HUDEP-2 (cell line): ENCODE data around the gene XYLT1.
A peak's percentile ranks its signal among the peaks of the same experiment; 100 is the strongest.

Experiments
- DNase-seq, 76 experiments: peaks; one replicate each; lab custom pipeline; 2025; ENCODE audit not compliant: unreplicated experiment in 76 of 76; lab: John Stamatoyannopoulos, UW

XYLT1 gene

GRCh38 chr16:17404941-17405689 lies 65.6 kb downstream of the XYLT1 start:
- DNase-seq: no peak

- no peak for DNase-seq
These were observed 66.8 kb downstream of the XYLT1 start for GRCh38 chr16:17403859-17404545.

- no peak for DNase-seq
These were observed 67.5 kb downstream of the XYLT1 start for GRCh38 chr16:17403156-17403809.

- DNase-seq: peak in 12 of 76 experiments; percentile 2 to 58 (median 24)
These were observed 73.3 kb downstream of the XYLT1 start for GRCh38 chr16:17397499-17397891.

- DNase-seq: peak in 7 of 76 experiments; percentile 3 to 15 (median 6)
These were observed 73.8 kb downstream of the XYLT1 start for GRCh38 chr16:17396762-17397498.

GRCh38 chr16:17395849-17396480 lies 74.8 kb downstream of the XYLT1 start:
- DNase-seq: no peak

GRCh38 chr16:17392857-17393692 lies 77.7 kb downstream of the XYLT1 start:
- DNase-seq: no peak

- no peak for DNase-seq
These were observed 78.5 kb downstream of the XYLT1 start for GRCh38 chr16:17392127-17392856.

GRCh38 chr16:17391715-17392114 lies 79.0 kb downstream of the XYLT1 start:
- DNase-seq: no peak

- DNase-seq: no peak
These were observed 81.4 kb downstream of the XYLT1 start for GRCh38 chr16:17389384-17389783.

GRCh38 chr16:17387256-17387655 lies 83.5 kb downstream of the XYLT1 start:
- no peak for DNase-seq

GRCh38 chr16:17386229-17386628 lies 84.5 kb downstream of the XYLT1 start:
- no peak for DNase-seq

GRCh38 chr16:17384471-17384870 lies 86.3 kb downstream of the XYLT1 start:
- no peak for DNase-seq

GRCh38 chr16:17382949-17383863 lies 87.6 kb downstream of the XYLT1 start:
- DNase-seq: no peak

- DNase-seq: peak in 12 of 76 experiments; percentile 1 to 28 (median 5)
These were observed 88.2 kb downstream of the XYLT1 start for GRCh38 chr16:17382514-17382913.

GRCh38 chr16:17381784-17382183 lies 89.0 kb downstream of the XYLT1 start:
- no peak for DNase-seq

GRCh38 chr16:17380613-17381012 lies 90.1 kb downstream of the XYLT1 start:
- DNase-seq: no peak

GRCh38 chr16:17379121-17379571 lies 91.6 kb downstream of the XYLT1 start:
- DNase-seq: no peak
